Fibroblast of lung (primary cell): ENCODE results near the gene TET1. TPM values are rescaled to one million over a fixed set of nuclear protein-coding genes. Genes with fewer than 3 reads are reported as not detected.
"Not testable (repeated sequence)": the region's sequence is repeated elsewhere in the genome, so short reads cannot be mapped to it uniquely, and the experiment has no call there.

Experiments used
- DNase-seq, 2 donors: peaks; one replicate each; pipeline versions ENCODE4 v3.0.0 to v3.0.0-alpha.2; 2010; ENCODE audit warnings: low read depth in 2 of 2
- H2AFZ ChIP-seq: 2 replicates; pipeline ENCODE4 v1.5.1; 2012; ENCODE audit warnings: low read length, control low read depth, inconsistent platforms
- H3K27ac ChIP-seq: 2 replicates; pipeline ENCODE4 v1.5.1; 2011; ENCODE audit warnings: low read length, control low read depth; ENCODE audit not compliant: insufficient read depth
- H3K27me3 ChIP-seq: 2 replicates; pipeline ENCODE4 v1.5.1; 2011; ENCODE audit warnings: mild to moderate bottlenecking, low read length; ENCODE audit not compliant: control insufficient read depth, insufficient read depth
- H3K36me3 ChIP-seq: 2 replicates; pipeline ENCODE4 v1.5.1; 2011; ENCODE audit warnings: low read length; ENCODE audit not compliant: control insufficient read depth, insufficient read depth
- H3K4me1 ChIP-seq: 2 replicates; pipeline ENCODE4 v1.5.1; 2011; ENCODE audit warnings: low read length; ENCODE audit not compliant: control insufficient read depth, insufficient read depth; ENCODE audit errors: extremely low read depth
- H3K4me2 ChIP-seq: 2 replicates; pipeline ENCODE4 v1.5.1; 2011; ENCODE audit warnings: low read length, control low read depth; ENCODE audit not compliant: insufficient read depth; ENCODE audit errors: extremely low read depth
- H3K4me3 ChIP-seq, 4 experiments: fragments of 200-600 bp in 1 of 4; sonication (generic) in 1 of 4; replicated peaks in 1 of 4; 2 replicates each; pipeline ENCODE4 v1.5.1; 2011 to 2016; ENCODE audit warnings: low read length in 4 of 4, low read depth in 3 of 4, mild to moderate bottlenecking in 3 of 4, control low read depth in 2 of 4, inconsistent platforms in 1 of 4, mixed read lengths in 1 of 4; ENCODE audit not compliant: insufficient read depth in 1 of 4; ENCODE audit errors: control extremely low read depth in 1 of 4
- H3K79me2 ChIP-seq: 2 replicates; pipeline ENCODE4 v1.5.1; 2012; ENCODE audit warnings: mild to moderate bottlenecking, low read length, inconsistent platforms; ENCODE audit not compliant: control insufficient read depth, insufficient read depth
- H3K9ac ChIP-seq: 2 replicates; pipeline ENCODE4 v1.5.1; 2011; ENCODE audit warnings: mild to moderate bottlenecking, low read length, control low read depth; ENCODE audit not compliant: insufficient read depth
- H3K9me3 ChIP-seq: 2 replicates; pipeline ENCODE4 v1.5.1; 2012; ENCODE audit warnings: low read depth, low read length; ENCODE audit not compliant: control insufficient read depth, insufficient read depth
- H4K20me1 ChIP-seq: 2 replicates; pipeline ENCODE4 v1.5.1; 2011; ENCODE audit warnings: low read length; ENCODE audit not compliant: control insufficient read depth, insufficient read depth; ENCODE audit errors: extremely low read depth
- CTCF ChIP-seq, 2 donors: IDR thresholded peaks in 1 of 2; conservative IDR thresholded peaks in 1 of 2; 1 replicate in 1 of 2; 2 replicates in 1 of 2; pipeline ENCODE4 v1.5.1; 2011 to 2012; ENCODE audit warnings: low read length in 2 of 2, control low read depth in 1 of 2, inconsistent platforms in 1 of 2, low read depth in 1 of 2, mild to moderate bottlenecking in 1 of 2
- EZH2 ChIP-seq: IDR thresholded peaks from 2 replicates; pipeline ENCODE4 v1.5.1; 2012; ENCODE audit warnings: low read length, control low read depth, mild to moderate bottlenecking; ENCODE audit errors: missing control alignments
- polyA plus RNA-seq, 2 donors: library from polyadenylated mRNA; depleted of rRNA in 1 of 2; stranded (reverse) in 1 of 2; unstranded in 1 of 2; fragments of >200 nt; gene quantifications; 2 replicates each; pipeline ENCODE4 v1.2.1, GENCODE V29; 2011 to 2012; ENCODE audit warnings: missing spikeins in 1 of 2
- total RNA-seq: library from RNA; depleted of rRNA; stranded (reverse); fragments of >200 nt; gene quantifications from 2 replicates; pipeline ENCODE4 v1.2.1, GENCODE V29; 2014

The TET1 gene
- total and polyA plus RNA-seq, 2 donors (not counting 1 experiment from before 2014, with no cell fraction given) = 3.3 to 4.7 TPM

- Histone ChIP-seq H3K9ac (no peak overlapping the region), H3K4me3 (no peak overlapping the region), H3K27ac (peak overlapping the region; percentile 29), H3K4me1 (no peaks in the 10 kb centered on the region), H3K27me3 (no peaks in the 10 kb centered on the region), H3K4me2 (peak overlapping the region; percentile 23), H3K36me3 (peaks cover 4% of the 10 kb centered on the region), H4K20me1 (no peaks in the 10 kb centered on the region), H3K9me3 (no peaks in the 10 kb centered on the region), H3K79me2 (no peaks in the 10 kb centered on the region), H2AFZ (no peak overlapping the region)
- peak in 1 of 2 donors; percentile 5 for DNase-seq
- TF ChIP-seq CTCF (conservative IDR thresholded peaks at IDR 0.05 in 1 of 2, IDR thresholded peaks at IDR 0.05 in 1 of 2; ENCODE audit: low read depth in 1 of 2, low read length in 2 of 2) (no peak), EZH2 (no peak)
Measured at GRCh38 chr10:68517188-68517587, 42.9 kb upstream of the TET1 start.

DNA sequence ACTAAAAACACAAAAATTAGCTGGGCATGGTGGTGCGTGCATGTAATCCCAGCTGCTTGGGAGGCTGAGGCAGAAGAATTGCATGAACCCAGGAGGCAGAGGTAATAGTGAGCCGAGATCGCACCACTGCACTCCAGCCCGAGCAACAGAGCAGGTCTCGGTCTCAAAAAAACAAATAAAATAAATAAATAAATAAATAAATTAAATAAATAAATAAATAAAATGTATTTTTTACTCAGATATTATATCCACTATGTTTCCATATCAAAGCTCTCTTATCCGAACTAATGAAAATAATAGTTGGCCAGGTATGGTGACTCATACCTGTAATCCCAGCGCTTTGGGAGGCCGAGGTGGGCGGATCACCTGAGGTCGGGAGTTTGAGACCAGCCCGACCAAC lies 41.5 kb upstream of the TET1 start:
- H3K4me2 ChIP-seq, H3K36me3 ChIP-seq, H3K9ac ChIP-seq, H2AFZ ChIP-seq, H3K9me3 ChIP-seq, H3K27ac ChIP-seq, H3K4me1 ChIP-seq, H4K20me1 ChIP-seq, H3K27me3 ChIP-seq, H3K4me3 ChIP-seq, H3K79me2 ChIP-seq, DNase-seq: not testable (repeated sequence)

GRCh38 chr10:68525490-68526038 lies 34.6 kb upstream of the TET1 start:
- H3K4me2 ChIP-seq = not testable (repeated sequence)

GRCh38 chr10:68526634-68527307 lies 33.4 kb upstream of the TET1 start:
- no peaks in the 10 kb centered on the region for H3K4me1 ChIP-seq
- H3K4me3 ChIP-seq = peak overlapping the region; percentile 94 to 99 (median 98)
- H3K36me3 ChIP-seq = no peaks in the 10 kb centered on the region
- no peak for TF ChIP-seq CTCF (conservative IDR thresholded peaks at IDR 0.05 in 1 of 2, IDR thresholded peaks at IDR 0.05 in 1 of 2; ENCODE audit: low read depth in 1 of 2, low read length in 2 of 2)
- no peak for TF ChIP-seq EZH2
- no peaks in the 10 kb centered on the region for H3K27me3 ChIP-seq
- peaks cover 9% of the 10 kb centered on the region for H3K79me2 ChIP-seq
- H4K20me1 ChIP-seq = no peaks in the 10 kb centered on the region
- H2AFZ ChIP-seq = peak overlapping the region; percentile 85
- peak overlapping the region; percentile 87 for H3K27ac ChIP-seq
- H3K9me3 ChIP-seq = no peaks in the 10 kb centered on the region
- DNase-seq = no peak
- H3K4me2 ChIP-seq = peak overlapping the region; percentile 90
- peak overlapping the region; percentile 95 for H3K9ac ChIP-seq

More at GRCh38 chr10:68525490-68526038, 34.6 kb upstream of the TET1 start:
- H3K27me3 ChIP-seq, H3K79me2 ChIP-seq, H3K9ac ChIP-seq, H3K4me1 ChIP-seq, H3K36me3 ChIP-seq, H3K27ac ChIP-seq, H4K20me1 ChIP-seq, H2AFZ ChIP-seq, DNase-seq, H3K9me3 ChIP-seq, H3K4me3 ChIP-seq: not testable (repeated sequence)
